Mesangial cell (primary cell): ENCODE results near the gene SIGLEC7. TPM values are rescaled to one million over a fixed set of nuclear protein-coding genes. Genes with fewer than 3 reads are reported as not detected.

Experiments used
- total RNA-seq: library from RNA; depleted of rRNA; stranded (reverse); fragments of >200 nt; gene quantifications from 2 replicates; pipeline ENCODE4 v1.2.3, GENCODE V29; 2015

Gene SIGLEC7
- total RNA-seq = not detected in 2 replicates

DNA sequence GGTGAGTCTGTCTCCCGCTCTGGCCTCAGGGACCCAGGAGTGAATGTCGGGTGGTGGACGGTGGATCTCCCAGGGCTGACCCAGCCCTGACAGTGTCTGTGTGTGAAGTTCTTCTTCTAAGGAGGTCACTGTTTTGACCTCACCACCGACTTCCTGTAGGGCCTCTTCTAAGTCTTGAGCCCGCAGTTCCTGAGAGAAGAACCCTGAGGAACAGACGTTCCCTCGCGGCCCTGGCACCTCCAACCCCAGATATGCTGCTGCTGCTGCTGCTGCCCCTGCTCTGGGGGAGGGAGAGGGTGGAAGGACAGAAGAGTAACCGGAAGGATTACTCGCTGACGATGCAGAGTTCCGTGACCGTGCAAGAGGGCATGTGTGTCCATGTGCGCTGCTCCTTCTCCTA lies at the start of gene SIGLEC7:
Gene SIGLEC7, plus strand, starts transcription at position 183 of the 400 bp plus-strand sequence. Its CDS starts 69 bp downstream, at position 252.

DNA sequence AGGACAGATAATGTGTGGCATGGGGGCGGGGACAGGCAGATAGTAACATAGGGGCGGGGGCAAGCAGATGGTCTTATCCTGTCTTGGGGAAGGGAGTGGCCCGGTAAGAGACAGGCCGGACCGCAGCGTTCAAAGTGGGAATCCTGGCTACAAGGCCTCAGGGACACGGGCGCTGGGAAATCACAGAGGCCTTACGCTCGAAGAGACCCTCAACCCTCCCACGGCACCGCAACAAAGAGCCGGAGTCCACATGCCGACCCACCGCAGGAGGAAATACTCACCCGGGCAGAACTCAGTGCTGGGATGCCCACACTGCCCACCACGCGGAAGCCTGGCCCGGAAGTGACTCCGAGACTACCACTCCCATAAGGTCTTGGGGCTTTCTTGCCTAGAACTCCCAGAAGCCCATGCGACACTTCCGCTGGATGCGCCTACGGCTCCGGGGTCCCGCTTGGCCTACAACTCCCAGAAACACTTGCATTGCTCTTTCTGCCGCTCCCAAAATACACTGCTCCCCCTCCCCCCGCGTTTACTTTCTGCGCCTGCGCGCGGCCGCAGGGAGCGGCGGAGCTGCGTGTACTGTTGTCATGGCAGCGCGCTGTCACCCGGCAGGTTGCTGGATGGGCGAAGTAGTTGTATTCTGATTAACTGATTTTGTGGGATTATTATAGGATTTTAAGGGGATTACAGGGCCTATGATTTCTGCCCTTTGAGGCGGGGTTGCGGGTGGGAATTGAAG lies 33.9 kb upstream of the SIGLEC7 start, which contains the start of gene CTU1:
Gene CTU1, minus strand, starts transcription at position 344 of the 739 bp plus-strand sequence. CDS start 3,840 bp downstream, outside the sequence.

DNA sequence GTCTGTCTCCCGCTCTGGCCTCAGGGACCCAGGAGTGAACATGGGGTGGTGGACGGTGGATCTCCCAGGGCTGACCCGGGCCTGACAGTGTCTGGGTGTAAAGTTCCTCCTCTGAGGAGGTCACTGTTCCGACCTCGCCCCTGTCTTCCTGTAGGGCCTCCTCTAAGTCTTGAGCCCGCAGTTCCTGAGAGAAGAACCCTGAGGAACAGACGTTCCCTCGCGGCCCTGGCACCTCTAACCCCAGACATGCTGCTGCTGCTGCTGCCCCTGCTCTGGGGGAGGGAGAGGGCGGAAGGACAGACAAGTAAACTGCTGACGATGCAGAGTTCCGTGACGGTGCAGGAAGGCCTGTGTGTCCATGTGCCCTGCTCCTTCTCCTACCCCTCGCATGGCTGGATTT lies 17.4 kb upstream of the SIGLEC7 start, which contains the start of gene SIGLEC9:
Gene SIGLEC9, plus strand, starts transcription at position 178 of the 400 bp plus-strand sequence. Its CDS starts 69 bp downstream, at position 247.

Other genes with a start within 250 kb of the SIGLEC7 start
- not detected in 2 replicates for gene KLK4, start 230.9 kb upstream of the SIGLEC7 start, total RNA-seq
- not detected in 2 replicates for gene KLK5, start 189.3 kb upstream of the SIGLEC7 start, total RNA-seq
- gene KLK6, start 172.7 kb upstream of the SIGLEC7 start, total RNA-seq = 0.33 and 1.3 TPM in 2 replicates
- gene KLK7, start 158.4 kb upstream of the SIGLEC7 start, total RNA-seq = 0.16 and 0.89 TPM in 2 replicates
- gene KLK8, start 140.7 kb upstream of the SIGLEC7 start, total RNA-seq = not detected in 2 replicates
- 1.5 TPM in 1 of 2 replicates, not detected in the other for gene KLK10, start 122.6 kb upstream of the SIGLEC7 start, total RNA-seq
- gene KLK11, start 115.7 kb upstream of the SIGLEC7 start, total RNA-seq = not detected in 2 replicates
- not detected in 2 replicates for gene KLK12, start 107.3 kb upstream of the SIGLEC7 start, total RNA-seq
- gene KLK13, start 77.2 kb upstream of the SIGLEC7 start, total RNA-seq = not detected in 2 replicates
- gene KLK14, start 59.4 kb upstream of the SIGLEC7 start, total RNA-seq = 0.81 TPM in 1 of 2 replicates, not detected in the other
- gene CTU1, start 33.9 kb upstream of the SIGLEC7 start, total RNA-seq = 11.0 and 12.2 TPM in 2 replicates
- gene SIGLEC9, start 17.4 kb upstream of the SIGLEC7 start, total RNA-seq = not detected in 2 replicates
- gene CD33, start 82.8 kb downstream of the SIGLEC7 start, total RNA-seq = not detected in 2 replicates
- gene SIGLECL1, start 108.8 kb downstream of the SIGLEC7 start, total RNA-seq = not detected in 2 replicates
- gene IGLON5, start 169.3 kb downstream of the SIGLEC7 start, total RNA-seq = not detected in 2 replicates
- gene VSIG10L, start 199.8 kb downstream of the SIGLEC7 start, total RNA-seq = 0.33 and 0.76 TPM in 2 replicates
- 37.6 and 48.7 TPM in 2 replicates for gene ETFB, start 224.1 kb downstream of the SIGLEC7 start, total RNA-seq
- gene CLDND2, start 226.7 kb downstream of the SIGLEC7 start, total RNA-seq = not detected in 2 replicates
- not detected in 2 replicates for gene NKG7, start 230.4 kb downstream of the SIGLEC7 start, total RNA-seq
- not detected in 2 replicates for gene LIM2, start 245.7 kb downstream of the SIGLEC7 start, total RNA-seq
- not detected in 2 replicates for gene C19orf84, start 248.3 kb downstream of the SIGLEC7 start, total RNA-seq